HFFc6 (cell line): Measurements from ENCODE around the gene C2orf66. TPM values are rescaled to one million over a fixed set of nuclear protein-coding genes. Genes with fewer than 3 reads are reported as not detected.

Experiments
- DNase-seq: peaks from one replicate; pipeline ENCODE4 v3.0.0-alpha.2; 2018
- H3K27ac Mint-ChIP-seq: 2 replicates; pipeline ENCODE4 v1.8.0; 2020; ENCODE audit warnings: mild to moderate bottlenecking, mixed read lengths
- H3K27me3 Mint-ChIP-seq: 2 replicates; pipeline ENCODE4 v1.8.0; 2021; ENCODE audit warnings: mild to moderate bottlenecking, moderate library complexity, mixed read lengths; ENCODE audit not compliant: insufficient read depth
- H3K36me3 Mint-ChIP-seq: 2 replicates; pipeline ENCODE4 v1.8.0; 2021; ENCODE audit warnings: low read depth, mixed read lengths
- H3K4me1 Mint-ChIP-seq: 2 replicates; pipeline ENCODE4 v1.8.0; 2020; ENCODE audit warnings: low read depth, mixed read lengths
- H3K4me3 Mint-ChIP-seq: 2 replicates; pipeline ENCODE4 v1.8.0; 2020; ENCODE audit warnings: mild to moderate bottlenecking, moderate library complexity, mixed read lengths
- H3K9me3 Mint-ChIP-seq: 2 replicates; pipeline ENCODE4 v1.8.0; 2020; ENCODE audit warnings: mild to moderate bottlenecking, mixed read lengths
- total RNA-seq, 6 experiments: library from RNA; stranded (reverse); fragmentation: NEBNext Ultra II Directional; extraction: Animal tissue kit (Norgen Biotek cat#: 25700); gene quantifications; 2 replicates in 1 of 6; 3 replicates in 5 of 6; pipeline ENCODE4 v1.2.3, GENCODE V29; 2021
- TF ChIP-seq, protein P1 (sequence below): fragments of 200-600 bp; sonication (generic); IDR thresholded peaks from 2 replicates; pipeline ENCODE4 v1.5.0; 2021; ENCODE audit warnings: antibody characterized with exemption, mild to moderate bottlenecking

The C2orf66 gene
- total RNA-seq, 6 experiments from 2014 or later = 0.09 TPM; not detected in 5

DNA sequence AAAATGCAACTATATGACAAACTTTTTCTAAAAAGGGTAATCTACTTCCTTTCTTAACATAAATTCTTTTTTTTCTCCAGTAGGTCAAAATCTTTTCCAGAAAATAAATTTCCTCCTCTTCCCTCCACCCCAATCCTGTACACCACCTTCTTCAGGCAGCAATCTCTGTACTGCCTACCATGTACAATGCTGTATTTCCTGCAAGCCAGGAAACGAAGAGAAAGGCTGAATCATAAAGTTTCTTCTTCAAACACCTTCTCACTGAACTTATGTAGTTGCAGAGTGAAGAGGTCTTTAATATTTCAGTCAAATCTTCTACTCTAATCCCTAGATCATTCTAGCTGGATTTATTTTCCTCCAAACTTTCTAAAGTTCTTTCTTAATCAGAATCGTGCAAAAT is 18.2 kb upstream of the C2orf66 start:
- H3K4me1 Mint-ChIP-seq = peaks cover 45% of the 10 kb centered on the region

DNA sequence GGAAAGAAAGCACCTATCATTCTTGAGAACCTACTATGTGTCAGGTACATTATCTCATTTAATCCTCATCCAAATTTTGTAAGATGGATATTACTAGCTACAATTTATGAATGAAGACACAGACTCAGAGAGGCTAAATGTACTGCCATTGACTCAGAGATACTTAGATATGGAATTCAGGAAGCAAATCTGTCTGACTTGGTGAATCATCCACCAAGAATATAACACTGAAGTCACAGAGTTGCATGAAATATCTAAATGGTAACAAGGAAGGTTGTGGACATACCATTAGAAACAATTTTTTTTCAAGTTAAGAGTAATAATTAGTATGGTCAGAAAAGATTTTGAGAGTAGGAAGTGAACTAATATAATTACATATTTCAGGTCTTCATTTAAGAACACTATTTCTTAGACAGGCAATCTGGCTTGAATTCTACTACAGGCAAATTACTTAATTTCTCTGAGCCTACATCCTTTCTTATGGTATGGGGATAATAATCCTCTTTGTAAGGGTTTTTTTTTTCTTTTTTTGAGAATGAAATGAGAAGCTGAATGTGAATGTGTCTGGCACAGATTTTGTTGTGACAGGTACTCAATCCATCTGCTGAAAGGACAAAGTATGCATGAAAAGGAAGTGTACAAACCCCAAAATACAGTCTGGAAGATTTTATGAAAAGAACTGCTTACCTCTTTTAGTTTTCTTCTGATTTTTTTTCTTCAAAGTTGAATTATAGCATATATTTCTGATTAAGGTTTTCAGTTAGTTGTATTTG is 14.8 kb upstream of the C2orf66 start:
- Mint-ChIP-seq H3K36me3 (peaks cover 18% of the 10 kb centered on the region), H3K4me1 (peaks cover 57% of the 10 kb centered on the region), H3K4me3 (peak overlapping the region; percentile 64), H3K27me3 (no peaks in the 10 kb centered on the region), H3K27ac (peak overlapping the region; percentile 85), H3K9me3 (peaks cover 12% of the 10 kb centered on the region)
- DNase-seq = peak; percentile 80
- TF ChIP-seq, protein P1, sequence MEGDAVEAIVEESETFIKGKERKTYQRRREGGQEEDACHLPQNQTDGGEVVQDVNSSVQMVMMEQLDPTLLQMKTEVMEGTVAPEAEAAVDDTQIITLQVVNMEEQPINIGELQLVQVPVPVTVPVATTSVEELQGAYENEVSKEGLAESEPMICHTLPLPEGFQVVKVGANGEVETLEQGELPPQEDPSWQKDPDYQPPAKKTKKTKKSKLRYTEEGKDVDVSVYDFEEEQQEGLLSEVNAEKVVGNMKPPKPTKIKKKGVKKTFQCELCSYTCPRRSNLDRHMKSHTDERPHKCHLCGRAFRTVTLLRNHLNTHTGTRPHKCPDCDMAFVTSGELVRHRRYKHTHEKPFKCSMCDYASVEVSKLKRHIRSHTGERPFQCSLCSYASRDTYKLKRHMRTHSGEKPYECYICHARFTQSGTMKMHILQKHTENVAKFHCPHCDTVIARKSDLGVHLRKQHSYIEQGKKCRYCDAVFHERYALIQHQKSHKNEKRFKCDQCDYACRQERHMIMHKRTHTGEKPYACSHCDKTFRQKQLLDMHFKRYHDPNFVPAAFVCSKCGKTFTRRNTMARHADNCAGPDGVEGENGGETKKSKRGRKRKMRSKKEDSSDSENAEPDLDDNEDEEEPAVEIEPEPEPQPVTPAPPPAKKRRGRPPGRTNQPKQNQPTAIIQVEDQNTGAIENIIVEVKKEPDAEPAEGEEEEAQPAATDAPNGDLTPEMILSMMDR = no peak

More for the DNA sequence above, 18.2 kb upstream of the C2orf66 start:
- Mint-ChIP-seq H3K4me3 (no peak overlapping the region), H3K36me3 (no peaks in the 10 kb centered on the region; the same call in 1 of the 2 replicates), H3K9me3 (no peaks in the 10 kb centered on the region), H3K27me3 (no peaks in the 10 kb centered on the region; the same call in 1 of the 2 replicates), H3K27ac (no peak overlapping the region)
- TF ChIP-seq, protein P1 = no peak
- no peak for DNase-seq

GRCh38 chr2:196821195-196821594 is 12.0 kb upstream of the C2orf66 start:
- no peak overlapping the region; the same call in 1 of the 2 replicates for H3K27ac Mint-ChIP-seq

GRCh38 chr2:196808083-196808665 is 981 bp downstream of the C2orf66 start:
- Mint-ChIP-seq H3K9me3 (no peaks in the 10 kb centered on the region), H3K36me3 (no peaks in the 10 kb centered on the region), H3K4me1 (peaks cover 14% of the 10 kb centered on the region), H3K27me3 (no peaks in the 10 kb centered on the region; the same call in 1 of the 2 replicates), H3K27ac (no peak overlapping the region), H3K4me3 (no peak overlapping the region)
- TF ChIP-seq, protein P1 = no peak
- DNase-seq = no peak

More at GRCh38 chr2:196821195-196821594, 12.0 kb upstream of the C2orf66 start:
- Mint-ChIP-seq H3K4me1 (peaks cover 44% of the 10 kb centered on the region), H3K4me3 (no peak overlapping the region), H3K9me3 (peaks cover 31% of the 10 kb centered on the region), H3K36me3 (peaks cover 37% of the 10 kb centered on the region), H3K27me3 (no peaks in the 10 kb centered on the region)
- TF ChIP-seq, protein P1 = no peak
- peak; percentile 40 for DNase-seq

- TF ChIP-seq, protein P1 = no peak
- H3K9me3 Mint-ChIP-seq = no peaks in the 10 kb centered on the region
- H3K27ac Mint-ChIP-seq = peak overlapping the region; percentile 42; the same call in 1 of the 2 replicates
- no peaks in the 10 kb centered on the region for H3K36me3 Mint-ChIP-seq
- peak; percentile 19 for DNase-seq
- H3K4me1 Mint-ChIP-seq = peaks cover 36% of the 10 kb centered on the region
- no peaks in the 10 kb centered on the region for H3K27me3 Mint-ChIP-seq
- H3K4me3 Mint-ChIP-seq = no peak overlapping the region
Measured at GRCh38 chr2:196804381-196804780, 4.8 kb downstream of the C2orf66 start.
